ENCODE results near the gene GFPT2. TPM values are rescaled to one million over a fixed set of nuclear protein-coding genes. Genes with fewer than 3 reads are reported as not detected.

Gene GFPT2
- 8.4 TPM for total RNA-seq
- long read RNA-seq, transcript GFPT2-201 (19 exons, 3,093 nt) = major isoform, 16 of 16 reads
- long read RNA-seq, partial matches to known transcripts = 0 of 16 reads
- long read RNA-seq, other reads (novel, unspliced or antisense) = 0 of 16 reads

- H3K4me1 ChIP-seq = peaks cover 41% of the 10 kb centered on the region
- DNase-seq = peak; percentile 82
- intact Hi-C loops (cut with micrococcal nuclease) = no loop called here
- H3K9me3 ChIP-seq (replicated peaks) = no peaks in the 10 kb centered on the region
- peak within 1 kb of the TSS; percentile 75 for H3K27ac ChIP-seq (replicated peaks)
- H3K27me3 ChIP-seq (ENCODE audit: low read depth) = peaks cover 66% of the 10 kb centered on the region
- H3K4me3 ChIP-seq = peak within 1 kb of the TSS; percentile 76
- no peak for TF ChIP-seq CTCF (IDR thresholded peaks at IDR 0.05; ENCODE audit: borderline replicate concordance)
- H3K36me3 ChIP-seq = no peaks in the 10 kb centered on the region
These were observed at the start of gene GFPT2 for GRCh38 chr5:180353048-180353979. Gene GFPT2 (minus strand): TSS chr5:180353336. CDS start chr5:180353217, 119 bp downstream.

DNA sequence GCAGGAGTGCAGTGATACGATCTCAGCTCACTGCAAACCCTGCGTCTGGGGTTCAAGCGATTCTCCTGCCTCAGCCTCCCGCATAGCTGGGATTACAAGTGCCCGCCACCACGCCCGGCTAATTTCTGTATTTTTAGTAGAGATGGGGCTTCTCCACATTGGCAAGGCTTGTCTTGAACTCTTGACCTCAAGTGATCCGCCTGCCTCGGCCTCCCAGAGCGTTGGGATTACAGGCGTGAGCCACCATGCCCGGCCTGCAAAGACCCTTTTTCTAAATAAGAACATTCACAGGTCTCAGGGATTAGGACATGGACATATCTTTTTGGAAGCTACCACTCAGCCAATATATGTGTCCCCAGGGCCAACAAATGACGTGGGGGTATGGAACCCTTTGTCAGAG, 49.6 kb upstream of the GFPT2 start:
- no peak for DNase-seq
- H3K36me3 ChIP-seq = no peaks in the 10 kb centered on the region
- H3K27me3 ChIP-seq (ENCODE audit: low read depth) = peaks cover 20% of the 10 kb centered on the region
- no peak overlapping the region for H3K4me3 ChIP-seq
- no peaks in the 10 kb centered on the region for H3K4me1 ChIP-seq
- no peak overlapping the region for H3K27ac ChIP-seq (replicated peaks)
- TF ChIP-seq CTCF (IDR thresholded peaks at IDR 0.05; ENCODE audit: borderline replicate concordance) = no peak
- intact Hi-C loops (cut with micrococcal nuclease) = no loop called here
- peaks cover 19% of the 10 kb centered on the region for H3K9me3 ChIP-seq (replicated peaks)

GRCh38 chr5:180401229-180401907, 48.2 kb upstream of the GFPT2 start:
- H3K9me3 ChIP-seq (replicated peaks) = peaks cover 19% of the 10 kb centered on the region
- intact Hi-C loops (cut with micrococcal nuclease) = no loop called here
- no peak for TF ChIP-seq CTCF (IDR thresholded peaks at IDR 0.05; ENCODE audit: borderline replicate concordance)
- no peaks in the 10 kb centered on the region for H3K36me3 ChIP-seq
- no peak for DNase-seq
- peaks cover 20% of the 10 kb centered on the region for H3K27me3 ChIP-seq (ENCODE audit: low read depth)
- H3K4me1 ChIP-seq = no peaks in the 10 kb centered on the region
- no peak overlapping the region for H3K27ac ChIP-seq (replicated peaks)
- no peak overlapping the region for H3K4me3 ChIP-seq

- peaks cover 19% of the 10 kb centered on the region for H3K9me3 ChIP-seq (replicated peaks)
- DNase-seq = no peak
- no peak overlapping the region for H3K27ac ChIP-seq (replicated peaks)
- no peaks in the 10 kb centered on the region for H3K36me3 ChIP-seq
- peaks cover 22% of the 10 kb centered on the region for H3K27me3 ChIP-seq (ENCODE audit: low read depth)
- intact Hi-C loops (cut with micrococcal nuclease) = no loop called here
- H3K4me3 ChIP-seq = no peak overlapping the region
- no peaks in the 10 kb centered on the region for H3K4me1 ChIP-seq
- no peak for TF ChIP-seq CTCF (IDR thresholded peaks at IDR 0.05; ENCODE audit: borderline replicate concordance)
These were observed 47.3 kb upstream of the GFPT2 start for GRCh38 chr5:180400416-180400815.

GRCh38 chr5:180399401-180400215, 46.5 kb upstream of the GFPT2 start:
- Histone ChIP-seq H3K4me3 (no peak overlapping the region), H3K4me1 (no peaks in the 10 kb centered on the region), H3K27me3 (ENCODE audit: low read depth) (peaks cover 30% of the 10 kb centered on the region), H3K27ac (replicated peaks) (no peak overlapping the region), H3K9me3 (replicated peaks) (peaks cover 19% of the 10 kb centered on the region), H3K36me3 (no peaks in the 10 kb centered on the region)
- DNase-seq = no peak
- intact Hi-C loops (cut with micrococcal nuclease) = no loop called here
- TF ChIP-seq CTCF (IDR thresholded peaks at IDR 0.05; ENCODE audit: borderline replicate concordance) = no peak
